A673 (cell line): Measurements from ENCODE around the gene ATP8B4.

ENCODE experiments used
- EZH2 ChIP-seq: fragments of 200-600 bp; sonication (generic); IDR thresholded peaks from 2 replicates; pipeline ENCODE4 v1.6.1; 2017; ENCODE audit warnings: borderline replicate concordance, low read depth, mild to moderate bottlenecking, mixed read lengths, antibody characterized with exemption, low read length; ENCODE audit not compliant: poor library complexity, severe bottlenecking
- TF ChIP-seq, protein P1 (sequence below): fragments of 300-800, 200-600 bp; sonication (generic); conservative IDR thresholded peaks from 2 replicates; pipeline ENCODE4 v1.5.1; 2017; ENCODE audit warnings: low read depth, mild to moderate bottlenecking, antibody characterized with exemption, low read length, moderate library complexity, mixed read lengths

DNA sequence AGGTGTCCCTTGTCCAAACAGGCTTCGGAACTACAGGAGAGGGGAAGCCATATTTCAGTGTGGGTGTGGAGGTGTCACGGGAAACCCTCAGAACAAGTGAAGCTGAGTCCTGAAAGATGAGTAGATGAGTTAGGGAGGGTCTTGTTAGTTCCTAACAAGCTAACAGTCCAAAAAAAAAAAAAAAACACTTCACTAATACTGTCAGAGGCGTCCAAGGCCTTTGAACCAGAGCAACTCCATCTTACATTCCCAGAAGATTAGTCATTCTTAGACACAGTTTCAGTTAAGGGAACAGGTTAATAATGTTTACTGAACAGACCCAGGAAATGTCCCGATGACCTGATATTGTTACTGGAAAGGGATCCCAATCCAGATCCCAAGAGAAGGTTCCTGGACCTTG is 7.0 kb upstream of the ATP8B4 start:
- TF ChIP-seq, protein P1, sequence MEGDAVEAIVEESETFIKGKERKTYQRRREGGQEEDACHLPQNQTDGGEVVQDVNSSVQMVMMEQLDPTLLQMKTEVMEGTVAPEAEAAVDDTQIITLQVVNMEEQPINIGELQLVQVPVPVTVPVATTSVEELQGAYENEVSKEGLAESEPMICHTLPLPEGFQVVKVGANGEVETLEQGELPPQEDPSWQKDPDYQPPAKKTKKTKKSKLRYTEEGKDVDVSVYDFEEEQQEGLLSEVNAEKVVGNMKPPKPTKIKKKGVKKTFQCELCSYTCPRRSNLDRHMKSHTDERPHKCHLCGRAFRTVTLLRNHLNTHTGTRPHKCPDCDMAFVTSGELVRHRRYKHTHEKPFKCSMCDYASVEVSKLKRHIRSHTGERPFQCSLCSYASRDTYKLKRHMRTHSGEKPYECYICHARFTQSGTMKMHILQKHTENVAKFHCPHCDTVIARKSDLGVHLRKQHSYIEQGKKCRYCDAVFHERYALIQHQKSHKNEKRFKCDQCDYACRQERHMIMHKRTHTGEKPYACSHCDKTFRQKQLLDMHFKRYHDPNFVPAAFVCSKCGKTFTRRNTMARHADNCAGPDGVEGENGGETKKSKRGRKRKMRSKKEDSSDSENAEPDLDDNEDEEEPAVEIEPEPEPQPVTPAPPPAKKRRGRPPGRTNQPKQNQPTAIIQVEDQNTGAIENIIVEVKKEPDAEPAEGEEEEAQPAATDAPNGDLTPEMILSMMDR = no peak
- TF ChIP-seq EZH2 = no peak
